Measurements from ENCODE around the gene AFDN.
A peak's percentile ranks its signal among the peaks of the same experiment; 100 is the strongest.

The AFDN gene

DNA sequence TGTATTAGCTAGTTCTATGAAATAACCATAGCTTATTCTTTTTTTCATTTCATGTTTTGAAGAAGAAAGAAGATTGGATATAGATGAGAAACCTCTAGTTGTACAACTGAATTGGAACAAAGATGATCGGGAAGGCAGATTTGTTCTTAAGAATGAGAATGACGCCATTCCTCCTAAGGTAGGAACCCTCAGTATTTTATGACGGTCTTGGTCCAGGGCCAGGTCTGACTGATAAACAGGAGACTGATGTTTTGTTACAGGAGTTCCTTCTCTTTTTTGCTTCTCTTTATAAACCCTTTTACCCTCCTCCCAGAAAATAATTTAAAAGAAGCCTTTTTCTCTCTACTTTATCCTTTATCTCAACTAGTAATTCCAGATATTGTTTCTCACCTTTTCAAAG, 43.6 kb downstream of the AFDN start:
- TF ChIP-seq CTCF (conservative IDR thresholded peaks at IDR 0.05; ENCODE audit: low read depth, low read length), result no peak
- no peak for DNase-seq (ENCODE audit: low read depth)
- no peak overlapping the region for H3K4me3 ChIP-seq (ENCODE audit: low read depth, low read length)

GRCh38 chr6:167872538-167873210, 46.0 kb downstream of the AFDN start:
- TF ChIP-seq CTCF (conservative IDR thresholded peaks at IDR 0.05; ENCODE audit: low read depth, low read length), result no peak
- no peak overlapping the region for H3K4me3 ChIP-seq (ENCODE audit: low read depth, low read length)
- DNase-seq (ENCODE audit: low read depth), result peak; percentile 43

GRCh38 chr6:167877994-167878779, 51.5 kb downstream of the AFDN start:
- DNase-seq (ENCODE audit: low read depth), result no peak
- H3K4me3 ChIP-seq (ENCODE audit: low read depth, low read length), result no peak overlapping the region
- no peak for TF ChIP-seq CTCF (conservative IDR thresholded peaks at IDR 0.05; ENCODE audit: low read depth, low read length)

DNA sequence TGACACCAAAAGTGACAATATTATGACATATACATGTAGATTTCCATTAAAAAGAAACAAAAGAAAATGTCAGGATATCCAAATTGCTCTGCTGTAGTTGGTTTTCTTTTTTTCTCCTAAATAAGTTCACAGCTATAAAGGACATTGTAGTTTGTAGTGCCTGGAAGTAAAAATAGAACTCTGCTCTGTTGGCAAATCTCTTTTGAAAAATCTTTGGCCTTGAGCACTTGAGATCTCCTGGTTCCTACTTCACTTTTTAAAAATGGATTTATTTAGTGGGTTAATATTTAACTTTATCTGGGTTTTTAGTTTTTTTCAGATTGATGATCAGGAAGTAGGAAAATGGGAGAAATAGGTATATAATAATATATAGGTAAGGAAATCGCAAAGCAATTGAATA, 52.9 kb downstream of the AFDN start:
- H3K4me3 ChIP-seq (ENCODE audit: low read depth, low read length), result no peak overlapping the region
- DNase-seq (ENCODE audit: low read depth), result no peak
- no peak for TF ChIP-seq CTCF (conservative IDR thresholded peaks at IDR 0.05; ENCODE audit: low read depth, low read length)

- no peak for DNase-seq (ENCODE audit: low read depth)
- no peak for TF ChIP-seq CTCF (conservative IDR thresholded peaks at IDR 0.05; ENCODE audit: low read depth, low read length)
- H3K4me3 ChIP-seq (ENCODE audit: low read depth, low read length), result no peak overlapping the region
Observed at GRCh38 chr6:167881327-167881726, 54.6 kb downstream of the AFDN start.

- no peak overlapping the region for H3K4me3 ChIP-seq (ENCODE audit: low read depth, low read length)
- TF ChIP-seq CTCF (conservative IDR thresholded peaks at IDR 0.05; ENCODE audit: low read depth, low read length), result no peak
- DNase-seq (ENCODE audit: low read depth), result no peak
Observed at GRCh38 chr6:167882244-167882643, 55.5 kb downstream of the AFDN start.

GRCh38 chr6:167888098-167888497, 61.4 kb downstream of the AFDN start:
- no peak for DNase-seq (ENCODE audit: low read depth)
- no peak overlapping the region for H3K4me3 ChIP-seq (ENCODE audit: low read depth, low read length)
- TF ChIP-seq CTCF (conservative IDR thresholded peaks at IDR 0.05; ENCODE audit: low read depth, low read length), result no peak

All from choroid plexus epithelial cell (primary cell).